ENCODE data around the gene IGSF11.

IGSF11 gene

DNA sequence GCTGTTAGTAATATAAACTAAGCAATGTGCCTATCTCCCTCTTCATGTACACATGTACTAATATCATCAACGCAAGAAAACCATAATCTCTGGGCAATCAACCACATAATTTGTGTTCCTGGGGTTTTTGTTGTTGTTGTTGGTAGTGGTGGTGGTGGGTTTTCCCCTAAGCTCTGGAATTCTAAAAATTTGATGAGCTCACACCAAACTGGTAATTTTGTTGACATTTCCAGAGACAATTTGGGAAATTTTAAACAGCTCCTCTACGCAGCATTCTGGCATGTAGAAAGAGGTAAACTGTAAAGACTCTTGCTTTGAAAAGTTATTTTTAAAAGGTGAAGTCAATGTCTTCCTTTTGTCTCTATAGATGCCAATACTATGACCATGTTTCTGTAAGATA is 126.7 kb downstream of the IGSF11 start:
- Histone ChIP-seq H3K27ac (no peak overlapping the region), H3K9ac (no peak overlapping the region), H3K4me2 (ENCODE audit: low read length) (no peak overlapping the region), H3K36me3 (ENCODE audit: control insufficient read depth, insufficient read depth, low read length) (no peaks in the 10 kb centered on the region), H3K79me2 (no peaks in the 10 kb centered on the region), H3K4me3 (ENCODE audit: low read depth, low read length) (no peak overlapping the region), H3K27me3 (ENCODE audit: control insufficient read depth, insufficient read depth, low read length) (no peaks in the 10 kb centered on the region), H3K9me3 (ENCODE audit: control insufficient read depth, low read length) (no peaks in the 10 kb centered on the region), H3K4me1 (no peaks in the 10 kb centered on the region), H2AFZ (no peak overlapping the region)
- TF ChIP-seq, protein P1, sequence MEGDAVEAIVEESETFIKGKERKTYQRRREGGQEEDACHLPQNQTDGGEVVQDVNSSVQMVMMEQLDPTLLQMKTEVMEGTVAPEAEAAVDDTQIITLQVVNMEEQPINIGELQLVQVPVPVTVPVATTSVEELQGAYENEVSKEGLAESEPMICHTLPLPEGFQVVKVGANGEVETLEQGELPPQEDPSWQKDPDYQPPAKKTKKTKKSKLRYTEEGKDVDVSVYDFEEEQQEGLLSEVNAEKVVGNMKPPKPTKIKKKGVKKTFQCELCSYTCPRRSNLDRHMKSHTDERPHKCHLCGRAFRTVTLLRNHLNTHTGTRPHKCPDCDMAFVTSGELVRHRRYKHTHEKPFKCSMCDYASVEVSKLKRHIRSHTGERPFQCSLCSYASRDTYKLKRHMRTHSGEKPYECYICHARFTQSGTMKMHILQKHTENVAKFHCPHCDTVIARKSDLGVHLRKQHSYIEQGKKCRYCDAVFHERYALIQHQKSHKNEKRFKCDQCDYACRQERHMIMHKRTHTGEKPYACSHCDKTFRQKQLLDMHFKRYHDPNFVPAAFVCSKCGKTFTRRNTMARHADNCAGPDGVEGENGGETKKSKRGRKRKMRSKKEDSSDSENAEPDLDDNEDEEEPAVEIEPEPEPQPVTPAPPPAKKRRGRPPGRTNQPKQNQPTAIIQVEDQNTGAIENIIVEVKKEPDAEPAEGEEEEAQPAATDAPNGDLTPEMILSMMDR (IDR thresholded peaks at IDR 0.05), result no peak

DNA sequence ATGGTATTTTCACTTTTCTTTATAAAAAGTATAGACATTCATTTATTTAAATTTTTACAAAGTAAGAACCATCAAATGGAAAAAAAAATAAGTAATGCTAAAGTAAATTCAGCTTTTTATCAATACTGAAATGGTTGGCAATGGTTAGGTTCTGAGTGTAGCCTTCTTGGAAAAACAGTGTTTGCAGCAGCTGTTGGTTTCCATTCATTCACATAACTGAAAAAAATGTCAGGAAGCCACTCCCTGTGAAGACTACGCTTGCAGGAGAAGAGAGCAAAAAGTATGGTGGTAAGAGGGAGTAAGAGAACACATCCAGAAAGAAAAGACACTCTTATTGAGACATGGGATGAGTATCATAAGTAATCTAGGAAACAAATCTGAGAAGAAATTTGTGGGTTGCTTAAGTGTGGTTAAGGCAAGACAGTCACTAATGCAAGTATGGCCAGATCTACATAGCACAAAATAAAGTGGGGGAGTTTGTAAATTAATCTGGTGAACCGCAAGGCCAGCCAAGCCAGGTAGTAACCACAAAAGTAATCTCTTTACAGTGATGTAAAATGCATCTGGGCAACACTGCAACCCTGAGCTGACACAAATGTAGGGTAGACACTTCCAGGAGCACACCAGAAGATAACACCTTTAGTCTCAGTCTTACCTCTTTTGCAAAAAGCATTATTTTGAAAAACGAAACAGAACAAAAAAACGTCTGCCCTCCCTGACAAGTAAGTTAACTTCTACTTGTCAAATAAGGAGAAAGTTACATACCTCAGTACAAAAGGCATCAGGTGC is 133.7 kb downstream of the IGSF11 start:
- Histone ChIP-seq H3K27me3 (ENCODE audit: control insufficient read depth, insufficient read depth, low read length) (no peaks in the 10 kb centered on the region), H3K36me3 (ENCODE audit: control insufficient read depth, insufficient read depth, low read length) (no peaks in the 10 kb centered on the region), H3K9me3 (ENCODE audit: control insufficient read depth, low read length) (no peaks in the 10 kb centered on the region)

DNA sequence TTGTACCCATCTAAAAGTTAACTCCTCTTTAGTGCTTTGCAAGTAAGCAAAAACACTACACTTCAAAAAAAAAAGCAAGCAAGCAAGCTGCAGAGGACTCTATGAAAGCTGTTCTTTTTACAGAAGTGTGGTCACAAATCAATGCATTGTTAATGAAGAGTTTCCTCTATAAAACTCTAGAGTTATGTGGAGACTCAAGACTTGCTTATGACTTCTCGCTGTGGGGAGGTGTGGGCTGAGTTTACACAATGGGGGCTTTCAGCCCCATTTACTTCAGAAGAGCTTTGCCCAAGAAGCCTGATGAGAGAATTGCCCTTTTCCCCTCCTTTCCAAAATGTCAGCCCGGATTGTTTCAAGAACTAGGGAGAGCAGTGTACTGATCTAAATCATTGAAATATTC is 144.4 kb downstream of the IGSF11 start:
- Histone ChIP-seq H3K4me2 (ENCODE audit: low read length) (no peak overlapping the region), H3K4me3 (ENCODE audit: low read depth, low read length) (no peak overlapping the region), H3K9me3 (ENCODE audit: control insufficient read depth, low read length) (no peaks in the 10 kb centered on the region), H3K4me1 (no peaks in the 10 kb centered on the region), H2AFZ (no peak overlapping the region), H3K9ac (no peak overlapping the region), H3K27ac (no peak overlapping the region), H3K27me3 (ENCODE audit: control insufficient read depth, insufficient read depth, low read length) (no peaks in the 10 kb centered on the region), H3K36me3 (ENCODE audit: control insufficient read depth, insufficient read depth, low read length) (no peaks in the 10 kb centered on the region), H3K79me2 (no peaks in the 10 kb centered on the region)
- TF ChIP-seq, protein P1 (IDR thresholded peaks at IDR 0.05), result no peak

More for the DNA sequence above, 133.7 kb downstream of the IGSF11 start:
- Histone ChIP-seq H3K4me2 (ENCODE audit: low read length) (no peak overlapping the region), H3K4me3 (ENCODE audit: low read depth, low read length) (no peak overlapping the region), H3K79me2 (no peaks in the 10 kb centered on the region), H2AFZ (no peak overlapping the region), H3K27ac (no peak overlapping the region), H3K9ac (no peak overlapping the region), H3K4me1 (no peaks in the 10 kb centered on the region)
- TF ChIP-seq, protein P1 (IDR thresholded peaks at IDR 0.05), result no peak

DNA sequence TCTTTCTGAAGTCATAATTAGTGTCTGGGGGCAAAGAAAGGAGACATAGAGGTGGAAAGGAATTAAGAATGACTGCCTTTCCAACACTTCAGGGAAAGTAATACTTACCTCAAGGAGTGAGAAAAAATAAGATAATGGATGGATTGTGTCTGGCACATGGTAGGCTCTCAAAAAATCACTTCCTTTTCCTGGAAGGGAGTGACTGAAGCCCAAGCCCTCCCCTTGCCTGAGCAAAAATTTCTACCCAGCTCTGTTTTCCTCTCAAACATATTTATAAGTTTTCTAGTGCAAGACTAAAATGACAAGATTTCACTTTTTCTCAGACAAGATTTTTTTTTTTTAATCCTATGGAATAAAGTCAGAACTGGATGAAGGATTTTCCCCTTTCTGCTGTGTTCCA is 145.0 kb downstream of the IGSF11 start:
- H3K36me3 ChIP-seq (ENCODE audit: control insufficient read depth, insufficient read depth, low read length), result no peaks in the 10 kb centered on the region
- H3K9me3 ChIP-seq (ENCODE audit: control insufficient read depth, low read length), result no peaks in the 10 kb centered on the region
- no peak overlapping the region for H3K4me3 ChIP-seq (ENCODE audit: low read depth, low read length)
- no peak overlapping the region for H3K27ac ChIP-seq
- H3K79me2 ChIP-seq, result no peaks in the 10 kb centered on the region
- TF ChIP-seq, protein P1 (IDR thresholded peaks at IDR 0.05), result no peak
- no peak overlapping the region for H3K9ac ChIP-seq
- H3K4me2 ChIP-seq (ENCODE audit: low read length), result no peak overlapping the region
- H2AFZ ChIP-seq, result no peak overlapping the region
- no peaks in the 10 kb centered on the region for H3K4me1 ChIP-seq
- H3K27me3 ChIP-seq (ENCODE audit: control insufficient read depth, insufficient read depth, low read length), result no peaks in the 10 kb centered on the region

DNA sequence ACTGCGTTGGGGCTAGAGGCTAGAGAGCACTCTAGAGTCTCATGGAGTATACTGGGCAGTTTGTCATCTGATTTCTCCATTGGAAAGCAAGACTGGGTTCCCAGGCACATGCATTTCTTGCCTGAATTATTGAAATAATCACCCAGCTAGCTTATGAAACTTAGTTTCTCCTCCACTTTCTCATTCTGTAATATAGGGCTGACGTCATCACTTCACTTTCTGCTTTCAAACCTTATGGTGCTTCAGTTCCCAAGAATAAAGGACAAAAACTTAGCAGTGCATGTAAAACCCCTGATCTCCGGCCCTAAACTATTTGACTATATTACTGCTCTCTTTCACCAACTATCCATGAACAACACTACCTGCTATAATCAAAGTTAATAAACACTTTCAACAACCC is 147.9 kb downstream of the IGSF11 start:
- Histone ChIP-seq H2AFZ (no peak overlapping the region), H3K27ac (no peak overlapping the region), H3K79me2 (no peaks in the 10 kb centered on the region), H3K4me1 (no peaks in the 10 kb centered on the region), H3K9me3 (ENCODE audit: control insufficient read depth, low read length) (no peaks in the 10 kb centered on the region), H3K9ac (no peak overlapping the region), H3K36me3 (ENCODE audit: control insufficient read depth, insufficient read depth, low read length) (no peaks in the 10 kb centered on the region), H3K4me3 (ENCODE audit: low read depth, low read length) (no peak overlapping the region), H3K27me3 (ENCODE audit: control insufficient read depth, insufficient read depth, low read length) (no peaks in the 10 kb centered on the region), H3K4me2 (ENCODE audit: low read length) (no peak overlapping the region)
- TF ChIP-seq, protein P1 (IDR thresholded peaks at IDR 0.05), result no peak

Measured in parathyroid adenoma (tissue), 2 donors.